ENCODE results near the gene FBXO47. TPM values are rescaled to one million over a fixed set of nuclear protein-coding genes. Genes with fewer than 3 reads are reported as not detected.
"Not testable (repeated sequence)": the region's sequence is repeated elsewhere in the genome, so short reads cannot be mapped to it uniquely, and the experiment has no call there.

FBXO47 gene
- polyA plus RNA-seq, 1 donor: not detected

- DNase-seq: no peak
Measured at GRCh38 chr17:38921756-38922411, 45.3 kb downstream of the FBXO47 start.

GRCh38 chr17:38920374-38921291 lies 46.6 kb downstream of the FBXO47 start:
- DNase-seq: no peak

- no peak for DNase-seq
Measured at GRCh38 chr17:38919316-38920078, 47.7 kb downstream of the FBXO47 start.

- no peak for DNase-seq
Measured at GRCh38 chr17:38918916-38919315, 48.3 kb downstream of the FBXO47 start.

- no peak for DNase-seq
Measured at GRCh38 chr17:38918129-38918913, 48.9 kb downstream of the FBXO47 start.

- no peak for DNase-seq
Measured at GRCh38 chr17:38917259-38917658, 49.9 kb downstream of the FBXO47 start.

- no peak for DNase-seq
Measured at GRCh38 chr17:38916771-38917170, 50.4 kb downstream of the FBXO47 start.

- no peak for DNase-seq
Measured at GRCh38 chr17:38915639-38915995, 51.6 kb downstream of the FBXO47 start.

- DNase-seq: no peak
Measured at GRCh38 chr17:38914741-38915638, 52.2 kb downstream of the FBXO47 start.

- DNase-seq: no peak
Measured at GRCh38 chr17:38912221-38912813, 54.9 kb downstream of the FBXO47 start.

GRCh38 chr17:38911731-38912081 lies 55.5 kb downstream of the FBXO47 start:
- not testable (repeated sequence) for DNase-seq

- DNase-seq: no peak
Measured at GRCh38 chr17:38911081-38911730, 56.0 kb downstream of the FBXO47 start.

- DNase-seq: no peak
Measured at GRCh38 chr17:38910325-38910724, 56.9 kb downstream of the FBXO47 start.

- DNase-seq: no peak
Measured at GRCh38 chr17:38908676-38909181, 58.5 kb downstream of the FBXO47 start.

- no peak for DNase-seq
Measured at GRCh38 chr17:38907930-38908675, 59.1 kb downstream of the FBXO47 start.

GRCh38 chr17:38906460-38907228 lies 60.6 kb downstream of the FBXO47 start:
- no peak for DNase-seq

GRCh38 chr17:38905375-38905774 lies 61.8 kb downstream of the FBXO47 start:
- DNase-seq: no peak

GRCh38 chr17:38904892-38905291 lies 62.3 kb downstream of the FBXO47 start:
- no peak for DNase-seq

GRCh38 chr17:38903404-38903803 lies 63.8 kb downstream of the FBXO47 start:
- no peak for DNase-seq
